Lung (tissue), 12 donors: ENCODE data around the gene SAE1. TPM values are rescaled to one million over a fixed set of nuclear protein-coding genes. Genes with fewer than 3 reads are reported as not detected.
A peak's percentile ranks its signal among the peaks of the same experiment; 100 is the strongest.

Source experiments
- ATAC-seq: fragments of 200-7000 bp; cut with Tn5 transposase; one replicate; pipeline ENCODE4 v1.9.1; 2020; ENCODE audit warnings: moderate number of reproducible peaks; ENCODE audit not compliant: insufficient read depth, low FRiP score
- DNase-seq, 3 donors: peaks; one replicate each; pipeline ENCODE4 v3.0.0-alpha.2; 2013 to 2017
- H3K27ac ChIP-seq, 2 donors: one replicate each; pipeline ENCODE4 v1.5.1; 2013; ENCODE audit warnings: mild to moderate bottlenecking in 2 of 2, moderate library complexity in 2 of 2, control low read depth in 1 of 2, inconsistent platforms in 1 of 2, low read depth in 1 of 2, low read length in 1 of 2
- H3K27me3 ChIP-seq, 3 donors: one replicate each; pipeline ENCODE4 v1.5.1; 2013; ENCODE audit warnings: low read length in 2 of 3; ENCODE audit not compliant: control insufficient read depth in 3 of 3, insufficient read depth in 3 of 3
- H3K36me3 ChIP-seq, 4 donors: one replicate each; pipeline ENCODE4 v1.5.1; 2013; ENCODE audit warnings: low read length in 4 of 4, mild to moderate bottlenecking in 1 of 4, moderate library complexity in 1 of 4; ENCODE audit not compliant: control insufficient read depth in 4 of 4, insufficient read depth in 4 of 4
- H3K4me1 ChIP-seq, 5 donors: one replicate each; pipeline ENCODE4 v1.5.1; 2013; ENCODE audit warnings: low read length in 5 of 5, mild to moderate bottlenecking in 2 of 5, moderate library complexity in 1 of 5; ENCODE audit not compliant: control insufficient read depth in 5 of 5, insufficient read depth in 5 of 5
- H3K4me3 ChIP-seq: one replicate; pipeline ENCODE4 v1.5.1; 2013; ENCODE audit warnings: mild to moderate bottlenecking, control low read depth, moderate library complexity
- H3K9ac ChIP-seq, 2 donors: one replicate each; pipeline ENCODE4 v1.5.1; 2013; ENCODE audit warnings: low read length in 2 of 2, control low read depth in 1 of 2; ENCODE audit not compliant: insufficient read depth in 1 of 2
- H3K9me3 ChIP-seq, 4 donors: one replicate each; pipeline ENCODE4 v1.5.1; 2013; ENCODE audit warnings: low read length in 3 of 4, mild to moderate bottlenecking in 1 of 4, moderate library complexity in 1 of 4; ENCODE audit not compliant: control insufficient read depth in 4 of 4, insufficient read depth in 3 of 4
- CTCF ChIP-seq: IDR thresholded peaks from 2 replicates; pipeline ENCODE4 v1.5.1; 2012; ENCODE audit warnings: mild to moderate bottlenecking; ENCODE audit errors: control extremely low read depth, extremely low read depth
- WGBS, 2 donors: extraction: QIAGEN DNeasy Blood & Tissue Kit; methylation state at CpG; one replicate each; pipeline ENCODE4 v1.1.7; 2013; 5-methylcytosine and 5-hydroxymethylcytosine counted together
- polyA plus RNA-seq, 2 donors: library from polyadenylated mRNA; stranded (reverse); fragments of 200-250 nt; gene quantifications; one replicate each; pipeline ENCODE4 v1.2.1, GENCODE V29; 2013
- total RNA-seq, 2 donors: library from RNA; depleted of rRNA in 1 of 2; stranded (reverse); fragments of >200 nt in 1 of 2; gene quantifications; one replicate each; pipeline ENCODE4 v1.2.1, GENCODE V29; 2014 to 2021
- donor health status: control.
- donor health status: control.
- donor health status: Bipolar disorder and iron deficiency.
- donor health status: healthy.
- donor health status: DM: yes; HTN: yes; CAD: no.

Gene SAE1
- total and polyA plus RNA-seq, 4 donors, result 28.6 to 58.1 (median 55.9) TPM

DNA sequence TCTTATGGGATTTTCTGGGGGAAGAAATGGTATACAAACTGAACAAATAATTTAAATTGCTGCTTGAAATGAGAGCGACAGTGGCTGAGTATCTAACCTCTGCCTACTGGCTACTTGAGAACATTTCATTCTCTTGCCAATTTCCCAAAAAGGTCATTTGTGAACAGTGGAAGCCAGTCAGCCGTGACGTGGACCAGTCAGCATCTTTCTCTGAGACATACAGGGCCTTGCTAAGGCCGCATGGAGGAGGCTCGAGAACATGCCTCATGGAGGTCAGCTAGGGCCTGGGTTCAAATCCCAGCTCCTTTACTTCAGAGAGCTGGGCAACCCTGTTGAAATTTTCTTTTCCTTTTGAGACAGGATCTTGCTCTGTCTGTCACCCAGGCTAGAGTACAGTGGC lies 37.4 kb upstream of the SAE1 start:
- no peaks in the 10 kb centered on the region for H3K9me3 ChIP-seq
- H3K36me3 ChIP-seq, result peaks cover 3 to 29% (median 25%) of the 10 kb centered on the region in 4 donors
- H3K27me3 ChIP-seq, result no peaks in the 10 kb centered on the region
- TF ChIP-seq CTCF, result no peak
- peak overlapping the region in 1 of 2 donors; percentile 91 for H3K27ac ChIP-seq
- ATAC-seq (no peak), DNase-seq (no peak)
- H3K4me1 ChIP-seq, result peaks cover 3 to 19% (median 13%) of the 10 kb centered on the region in 5 donors
- WGBS, 2 donors, result 78 to 88% methylated on average over 5 of the region's 5 CpGs
- H3K9ac ChIP-seq, result no peak overlapping the region
- no peak overlapping the region for H3K4me3 ChIP-seq

DNA sequence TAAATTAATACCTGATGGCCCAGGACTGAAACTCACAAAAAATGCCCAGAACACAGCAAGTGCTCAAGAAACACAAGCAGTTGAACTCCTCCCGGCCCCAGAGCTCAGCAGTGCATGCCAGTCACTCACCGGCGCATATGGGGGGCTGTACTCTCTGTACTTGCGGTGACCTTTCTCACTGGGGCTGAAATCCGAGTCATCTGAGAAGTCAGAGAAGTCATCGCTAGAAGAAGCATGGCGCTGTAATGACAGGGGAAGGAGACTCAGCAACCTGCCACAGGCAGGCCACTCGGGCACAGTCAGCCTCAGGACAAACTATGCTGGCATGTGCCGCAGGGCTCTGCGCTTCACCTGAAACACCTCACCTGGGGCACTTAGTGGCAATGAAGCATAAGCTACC lies 36.8 kb upstream of the SAE1 start:
- no peak for TF ChIP-seq CTCF
- H3K36me3 ChIP-seq, result peaks cover 3 to 29% (median 23%) of the 10 kb centered on the region in 4 donors
- no peak overlapping the region for H3K4me3 ChIP-seq
- H3K9ac ChIP-seq, result no peak overlapping the region
- 88% methylated on average over 10 of the region's 10 CpGs for WGBS, 2 donors
- peaks cover 3 to 23% (median 13%) of the 10 kb centered on the region in 5 donors for H3K4me1 ChIP-seq
- no peaks in the 10 kb centered on the region for H3K27me3 ChIP-seq
- H3K9me3 ChIP-seq, result no peaks in the 10 kb centered on the region
- ATAC-seq (no peak), DNase-seq (no peak)
- H3K27ac ChIP-seq, result peak overlapping the region in 1 of 2 donors; percentile 91

DNA sequence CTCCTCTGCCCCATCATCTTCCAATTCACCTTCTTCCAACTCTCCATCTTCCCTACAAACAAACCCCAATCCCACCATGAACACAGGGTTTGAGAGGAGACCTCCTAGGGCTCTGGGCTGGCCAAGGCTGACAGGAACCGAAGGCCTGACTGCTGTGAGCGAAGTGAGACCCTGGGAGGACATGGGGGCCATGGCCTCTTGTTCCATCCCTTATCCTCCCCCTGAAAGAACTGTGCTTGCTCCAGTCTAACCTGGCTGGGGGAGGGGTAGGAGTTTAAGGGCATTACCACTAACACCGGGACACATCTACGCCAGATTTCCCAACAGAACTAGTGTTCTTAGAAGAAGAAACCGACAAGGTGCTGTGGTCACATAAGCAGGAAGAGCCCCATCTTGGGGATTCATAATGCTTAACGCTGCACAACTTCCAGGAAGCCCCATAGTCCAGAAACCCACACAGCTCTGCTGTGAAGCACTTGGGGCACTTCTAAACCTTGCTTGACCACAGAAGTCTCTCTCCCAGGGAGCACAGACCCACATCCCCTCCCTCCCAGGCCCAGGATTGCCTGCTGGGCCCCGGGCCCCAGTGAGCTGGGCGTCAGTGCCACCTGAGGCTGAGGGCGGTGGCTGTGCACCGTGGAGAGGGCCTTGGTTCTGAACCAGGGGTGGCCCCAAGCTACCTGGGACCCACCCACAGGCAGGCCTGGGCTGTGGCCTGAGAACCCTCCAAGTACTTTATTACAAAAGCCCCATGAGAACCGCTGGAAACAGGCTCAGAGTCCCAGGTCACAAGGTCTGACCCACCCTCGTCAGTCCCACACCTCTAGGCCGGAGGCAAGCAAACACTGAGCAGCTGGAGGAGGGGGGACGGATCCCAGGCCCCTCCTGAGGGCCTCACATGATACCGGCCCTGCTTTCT lies 35.8 kb upstream of the SAE1 start:
- ATAC-seq (peak; percentile 59), DNase-seq (no peak)
- Histone ChIP-seq H3K36me3 (peaks cover 0 to 23% (median 16%) of the 10 kb centered on the region in 4 donors), H3K27me3 (no peaks in the 10 kb centered on the region), H3K4me3 (no peak overlapping the region), H3K9ac (peak overlapping the region; percentile 46 to 58), H3K9me3 (no peaks in the 10 kb centered on the region), H3K4me1 (peaks cover 3 to 23% (median 13%) of the 10 kb centered on the region in 5 donors), H3K27ac (peak overlapping the region in 1 of 2 donors; percentile 91)
- 43 to 51% methylated on average over 15 of the region's 15 CpGs for WGBS, 2 donors
- no peak for TF ChIP-seq CTCF
